ENCODE data around the gene EMID1.
"Not testable (repeated sequence)": the region's sequence is repeated elsewhere in the genome, so short reads cannot be mapped to it uniquely, and the experiment has no call there.

EMID1 gene

GRCh38 chr22:29211466-29211865, 5.8 kb downstream of the EMID1 start:
- DNase-seq (ENCODE audit: low read depth) = no peak

- no peak for DNase-seq (ENCODE audit: low read depth)
These were observed 7.0 kb downstream of the EMID1 start for GRCh38 chr22:29212743-29213142.

DNA sequence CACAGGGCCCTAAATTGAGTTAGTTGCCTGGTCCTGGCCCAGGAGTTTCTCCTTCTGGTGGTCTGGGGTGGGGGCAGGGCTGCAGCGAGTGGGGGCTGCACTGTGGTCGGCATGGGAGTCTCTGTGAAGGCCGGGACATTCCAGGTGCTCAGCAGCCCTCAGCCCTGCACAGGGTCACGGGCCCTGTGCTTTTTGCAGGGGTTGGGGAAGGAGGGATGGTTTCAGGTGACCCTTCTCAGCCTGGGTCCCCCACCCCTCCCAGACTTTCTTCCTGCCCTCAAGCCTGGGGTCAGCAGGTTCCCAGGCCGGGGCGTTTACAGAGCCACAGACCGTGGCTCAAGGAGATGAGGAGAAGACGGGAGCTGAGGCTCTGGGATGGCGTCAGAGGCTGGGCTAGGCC, 7.8 kb downstream of the EMID1 start:
- DNase-seq (ENCODE audit: low read depth) = no peak

- DNase-seq (ENCODE audit: low read depth) = no peak
These were observed 8.5 kb downstream of the EMID1 start for GRCh38 chr22:29214232-29214631.

DNA sequence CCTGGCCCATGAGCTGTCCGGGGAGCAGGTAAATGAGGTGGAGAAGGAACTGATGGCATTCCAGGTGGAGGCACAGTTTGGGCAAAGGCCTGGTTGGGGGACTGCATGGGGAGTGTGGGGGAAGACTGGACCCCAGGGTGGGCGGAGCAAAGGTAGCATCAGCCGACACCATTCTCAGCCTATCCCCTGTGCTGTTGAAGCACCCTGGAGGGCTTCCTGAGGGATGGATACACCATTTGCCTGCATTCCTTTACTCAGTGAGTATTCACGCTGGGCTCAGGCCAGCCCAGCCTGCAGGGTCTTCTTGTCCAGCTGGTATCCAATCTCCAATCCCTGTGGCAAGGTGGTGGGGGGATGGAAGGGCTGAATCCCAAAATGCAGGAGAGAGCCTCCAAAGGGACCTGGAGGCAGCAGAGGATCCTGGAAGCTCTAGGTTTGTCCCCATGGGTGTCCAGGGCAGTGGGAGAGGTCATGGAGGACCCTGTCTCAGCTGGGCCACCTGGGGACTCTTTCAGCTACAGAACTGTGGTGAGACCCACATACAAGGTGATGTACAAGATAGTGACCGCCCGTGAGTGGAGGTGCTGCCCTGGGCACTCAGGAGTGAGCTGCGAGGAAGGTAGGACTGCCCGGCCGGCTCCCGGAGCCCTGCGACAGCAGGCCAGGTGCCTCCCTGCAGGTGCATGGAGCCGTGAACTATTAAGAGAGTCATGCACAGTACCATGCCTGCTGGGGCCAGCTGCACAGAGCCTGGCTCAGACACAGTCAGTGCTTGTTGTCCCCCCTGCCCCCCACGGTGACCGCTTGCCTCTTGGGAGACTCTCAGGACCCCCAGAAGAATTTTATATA, 9.5 kb downstream of the EMID1 start:
- DNase-seq (ENCODE audit: low read depth) = no peak

DNA sequence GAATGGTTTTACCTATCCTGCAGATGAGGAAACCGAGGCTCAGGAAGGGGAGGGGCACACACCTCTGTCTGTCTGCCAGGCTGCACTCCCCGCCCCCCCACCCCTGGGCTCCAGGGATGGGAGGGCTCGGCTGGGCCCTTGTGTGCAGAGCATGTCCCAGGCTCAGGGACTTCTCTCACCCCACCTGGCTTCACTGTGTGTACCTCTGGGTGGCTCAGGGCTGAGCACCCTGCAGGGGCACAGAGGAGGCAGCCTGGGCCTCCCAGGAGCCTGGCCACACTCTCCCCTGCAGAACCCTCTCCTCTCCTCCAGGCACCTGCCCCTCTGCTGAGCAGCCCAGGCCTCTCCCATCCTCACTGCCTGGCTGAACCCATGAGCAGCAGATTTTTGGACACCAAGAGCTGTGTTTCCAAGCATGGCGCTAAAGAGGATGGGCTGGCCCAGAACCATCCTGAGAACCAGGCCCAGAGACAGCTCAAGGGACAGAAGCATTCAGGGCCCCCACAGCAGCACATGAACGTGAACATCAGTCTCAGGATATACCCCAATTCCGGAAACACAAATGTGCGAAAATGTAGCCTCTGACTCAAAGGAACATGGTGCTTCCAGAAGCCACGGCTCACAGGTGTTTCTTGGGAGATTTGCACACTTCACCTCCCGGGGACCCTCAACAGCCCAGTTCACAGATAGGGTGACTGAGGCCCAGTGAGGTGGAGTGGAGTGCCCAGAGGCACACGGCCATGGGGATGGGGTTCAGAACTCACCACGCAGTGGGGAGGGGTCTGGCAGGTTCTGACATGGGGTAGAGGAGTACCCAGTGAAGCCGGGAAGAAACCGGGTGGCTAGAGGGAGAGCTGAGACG, 10.5 kb downstream of the EMID1 start:
- DNase-seq (ENCODE audit: low read depth) = no peak

DNA sequence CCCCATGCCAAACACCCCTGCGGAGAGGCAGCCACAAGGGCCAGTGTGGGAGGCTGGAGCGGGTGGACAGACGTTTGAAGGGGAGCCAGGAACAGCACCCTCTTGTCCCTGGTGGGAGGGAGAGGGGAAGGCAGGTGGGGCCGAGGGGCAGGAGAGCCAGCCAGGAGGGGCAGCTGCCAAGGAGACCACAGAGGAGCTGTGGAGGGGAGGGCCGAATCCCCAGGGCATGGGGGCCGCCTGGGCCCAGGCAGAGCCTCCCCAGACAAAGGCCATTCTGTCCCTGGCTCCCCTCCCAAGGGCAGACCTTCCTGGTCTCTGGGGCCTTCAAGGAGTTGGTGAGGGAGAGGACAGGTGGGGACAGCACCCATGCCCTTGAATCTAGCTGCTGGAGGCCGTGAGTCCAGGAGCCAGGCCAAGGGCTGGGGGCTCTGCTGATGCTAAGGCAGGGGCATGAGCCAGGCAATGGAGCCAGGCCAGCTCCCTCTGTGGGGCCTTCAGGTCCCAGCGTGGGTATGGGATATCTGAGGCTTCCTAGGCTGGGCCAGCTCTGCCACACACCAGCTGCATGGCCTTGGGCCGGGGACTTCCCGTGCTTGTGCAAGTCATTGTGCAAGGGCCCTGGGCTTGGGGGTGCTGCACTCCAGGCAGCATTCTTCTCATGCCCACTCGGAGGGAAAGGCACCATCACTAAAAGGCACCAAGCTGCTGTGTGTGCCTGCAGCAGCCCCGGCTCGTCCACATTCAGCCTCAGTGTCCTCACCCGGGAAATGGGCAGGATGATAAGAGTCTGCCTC, 11.4 kb downstream of the EMID1 start:
- DNase-seq (ENCODE audit: low read depth) = no peak

DNA sequence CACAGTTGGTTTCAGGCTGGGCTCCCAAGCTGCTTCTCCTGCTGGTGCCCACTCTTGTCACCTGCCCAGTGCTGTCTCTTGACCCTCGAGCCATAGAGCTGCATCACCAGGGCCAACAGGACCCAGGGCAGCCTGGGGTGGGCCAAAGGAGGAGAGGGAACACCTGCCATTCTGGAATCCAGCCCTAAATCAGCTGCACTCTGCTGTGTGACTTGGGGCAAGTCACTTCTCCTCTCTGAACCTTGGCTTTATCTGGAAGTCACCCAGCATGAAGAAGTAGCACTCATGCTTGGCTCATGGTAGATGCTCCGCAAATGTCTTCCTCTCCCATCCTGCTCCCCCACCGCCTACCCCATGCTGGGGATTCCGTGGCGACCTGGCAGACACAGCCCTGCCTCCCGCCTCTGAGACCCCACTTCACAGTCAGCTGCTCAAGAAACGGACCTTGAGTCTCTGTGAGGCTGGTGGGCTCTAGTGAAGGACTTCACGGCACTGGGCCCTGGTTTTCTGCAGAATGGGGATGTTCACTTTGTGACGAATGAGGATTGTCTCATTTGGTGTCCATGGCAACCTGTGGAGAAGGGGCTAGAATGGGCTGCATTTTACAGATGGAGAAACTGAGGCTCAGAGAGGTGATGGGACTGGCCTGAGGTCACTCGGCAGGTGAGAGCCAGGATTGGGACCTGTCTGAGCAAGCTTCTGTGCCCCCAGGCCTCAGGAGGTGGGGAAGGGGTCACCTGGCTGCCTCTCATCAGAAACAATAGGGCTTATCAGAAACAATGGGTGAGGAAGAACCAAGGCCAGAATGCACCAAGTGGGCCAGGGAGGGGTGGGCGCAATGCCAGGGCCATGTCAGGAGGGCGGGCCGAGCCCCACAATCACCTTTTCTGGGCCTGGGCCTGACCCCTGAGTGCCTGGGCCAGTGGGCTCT, 12.4 kb downstream of the EMID1 start:
- DNase-seq (ENCODE audit: low read depth) = no peak

- DNase-seq (ENCODE audit: low read depth) = no peak
These were observed 13.2 kb downstream of the EMID1 start for GRCh38 chr22:29218758-29219408.

DNA sequence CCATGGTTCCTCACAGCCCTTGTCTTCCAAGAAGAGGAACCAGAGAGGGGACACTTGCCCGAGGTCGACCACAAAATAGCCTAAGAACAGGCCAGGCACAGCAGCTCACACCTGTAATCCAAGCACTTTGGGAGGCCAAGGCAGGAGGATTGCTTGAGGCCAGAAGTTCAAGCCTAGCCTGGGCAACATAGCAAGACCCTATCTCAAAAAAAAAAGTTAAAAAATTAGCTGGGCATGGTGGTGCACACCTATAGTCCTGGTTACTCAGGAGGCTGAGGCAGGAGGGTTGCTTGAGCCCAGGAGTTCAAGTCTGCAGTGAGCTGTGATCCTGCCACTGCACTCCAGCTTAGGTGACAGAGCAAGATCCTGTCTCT, 13.7 kb downstream of the EMID1 start:
- DNase-seq (ENCODE audit: low read depth) = not testable (repeated sequence)

GRCh38 chr22:29219881-29220670, 14.4 kb downstream of the EMID1 start:
- DNase-seq (ENCODE audit: low read depth) = no peak

GRCh38 chr22:29224121-29224858, 18.6 kb downstream of the EMID1 start:
- DNase-seq (ENCODE audit: low read depth) = no peak

GRCh38 chr22:29224859-29225410, 19.2 kb downstream of the EMID1 start:
- DNase-seq (ENCODE audit: low read depth) = no peak

- no peak for DNase-seq (ENCODE audit: low read depth)
These were observed 19.9 kb downstream of the EMID1 start for GRCh38 chr22:29225422-29226090.

- no peak for DNase-seq (ENCODE audit: low read depth)
These were observed 20.8 kb downstream of the EMID1 start for GRCh38 chr22:29226351-29226981.

DNA sequence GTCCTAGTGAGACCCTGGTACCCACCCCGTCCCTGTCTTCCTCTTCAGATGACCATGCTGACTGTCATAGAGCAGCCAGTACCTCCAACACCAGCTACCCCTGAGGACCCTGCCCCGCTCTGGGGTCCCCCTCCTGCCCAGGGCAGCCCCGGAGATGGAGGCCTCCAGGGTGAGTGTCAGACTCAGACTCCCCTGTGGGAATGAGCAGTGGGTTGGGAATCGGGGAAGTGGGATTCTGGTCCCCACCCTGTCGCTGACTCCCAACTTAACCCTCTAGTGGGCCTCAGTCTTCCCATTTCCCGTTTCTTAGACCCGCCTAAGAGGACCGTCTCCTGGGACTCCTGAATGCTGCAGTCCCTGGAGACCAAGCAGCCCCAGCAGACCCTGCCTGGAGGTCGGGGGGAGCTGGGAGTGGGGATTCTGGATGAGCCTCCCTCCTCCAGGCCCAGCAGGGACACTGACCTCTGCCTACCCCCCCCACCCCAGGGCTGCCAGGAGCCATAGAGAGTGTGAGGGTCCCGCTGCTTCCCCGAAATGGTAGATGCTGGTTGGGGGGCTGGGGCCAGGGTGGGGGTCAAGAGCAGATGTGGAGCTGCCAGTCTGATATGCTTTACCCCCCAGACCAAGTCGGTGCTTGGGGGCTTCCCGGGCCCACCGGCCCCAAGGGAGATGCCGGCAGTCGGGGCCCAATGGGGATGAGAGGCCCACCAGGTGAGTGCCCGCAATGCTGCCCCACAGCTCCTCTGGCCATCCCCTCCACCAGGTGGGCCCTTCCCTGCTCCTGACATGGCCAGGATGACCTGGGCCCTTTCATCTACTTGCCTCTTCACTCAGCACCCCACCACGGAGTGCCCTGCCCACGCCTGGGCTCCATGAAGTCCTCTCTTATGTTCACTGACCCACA, 25.5 kb downstream of the EMID1 start:
- no peak for DNase-seq (ENCODE audit: low read depth)
